Neural progenitor cell (in vitro differentiated cells): ENCODE measurements around the gene TLE4. TPM values are rescaled to one million over a fixed set of nuclear protein-coding genes. Genes with fewer than 3 reads are reported as not detected.

ENCODE experiments used
- DNase-seq: peaks from one replicate; pipeline ENCODE4 v3.0.0-alpha.2; 2016; ENCODE audit warnings: low spot score
- H2AFZ ChIP-seq: fragments of 200-600 bp; sonication (generic); replicated peaks from 2 replicates; pipeline ENCODE4 v1.6.1; 2016; ENCODE audit warnings: antibody characterized with exemption
- H3F3A ChIP-seq: fragments of 200-600 bp; sonication (generic); 2 replicates; pipeline ENCODE4 v1.6.1; 2016; ENCODE audit warnings: antibody characterized with exemption, low read depth
- H3K27ac ChIP-seq: fragments of 200-600 bp; sonication (generic); 2 replicates; pipeline ENCODE4 v1.5.1; 2016; ENCODE audit warnings: mild to moderate bottlenecking
- H3K27me3 ChIP-seq: fragments of 200-600 bp; sonication (generic); 2 replicates; pipeline ENCODE4 v1.6.1; 2016; ENCODE audit warnings: mild to moderate bottlenecking, moderate library complexity
- H3K36me3 ChIP-seq: fragments of 200-600 bp; sonication (generic); 2 replicates; pipeline ENCODE4 v1.5.1; 2016
- H3K4me1 ChIP-seq: fragments of 200-600 bp; sonication (generic); 2 replicates; pipeline ENCODE4 v1.6.1; 2016; ENCODE audit warnings: mixed run types
- H3K4me2 ChIP-seq: fragments of 200-600 bp; sonication (generic); 2 replicates; pipeline ENCODE4 v1.6.1; 2016
- H3K4me3 ChIP-seq: fragments of 200-600 bp; sonication (generic); 2 replicates; pipeline ENCODE4 v1.5.1; 2016
- H3K79me2 ChIP-seq: fragments of 200-600 bp; sonication (generic); 2 replicates; pipeline ENCODE4 v1.6.1; 2016; ENCODE audit warnings: low read depth
- H3K9ac ChIP-seq: fragments of 200-600 bp; sonication (generic); 2 replicates; pipeline ENCODE4 v1.6.1; 2016
- H3K9me3 ChIP-seq: fragments of 200-600 bp; sonication (generic); 2 replicates; pipeline ENCODE4 v1.5.1; 2016; ENCODE audit warnings: low read depth
- H4K20me1 ChIP-seq: fragments of 200-600 bp; sonication (generic); 2 replicates; pipeline ENCODE4 v1.6.1; 2016; ENCODE audit warnings: low read depth
- H3K27ac Mint-ChIP-seq: 3 replicates; pipeline ENCODE4 v1.8.0; 2021; ENCODE audit warnings: mixed read lengths
- H3K27me3 Mint-ChIP-seq: 2 replicates; pipeline ENCODE4 v1.8.0; 2022; ENCODE audit warnings: low read depth, mild to moderate bottlenecking, inconsistent platforms, moderate library complexity, mixed read lengths; ENCODE audit not compliant: insufficient read depth
- H3K36me3 Mint-ChIP-seq: 3 replicates; pipeline ENCODE4 v1.8.0; 2021; ENCODE audit warnings: mixed read lengths
- H3K4me1 Mint-ChIP-seq: 3 replicates; pipeline ENCODE4 v1.8.0; 2021; ENCODE audit warnings: mixed read lengths
- H3K4me3 Mint-ChIP-seq: 3 replicates; pipeline ENCODE4 v1.8.0; 2021; ENCODE audit warnings: mild to moderate bottlenecking, moderate library complexity, mixed read lengths
- H3K9me3 Mint-ChIP-seq: 3 replicates; pipeline ENCODE4 v1.8.0; 2020; ENCODE audit warnings: mixed read lengths
- CTCF ChIP-seq: fragments of 200-600 bp; sonication (generic); IDR thresholded peaks from 2 replicates; pipeline ENCODE4 v1.5.1; 2017; ENCODE audit warnings: antibody characterized with exemption, mild to moderate bottlenecking
- EZH2 ChIP-seq: fragments of 200-600 bp; sonication (generic); IDR thresholded peaks from 2 replicates; pipeline ENCODE4 v1.6.1; 2017; ENCODE audit warnings: antibody characterized with exemption, mild to moderate bottlenecking, moderate library complexity
- EZH2phosphoT487 ChIP-seq: fragments of 200-600 bp; sonication (generic); IDR thresholded peaks from 2 replicates; pipeline ENCODE4 v1.6.1; 2017; ENCODE audit warnings: antibody characterized with exemption
- total RNA-seq: library from RNA; depleted of rRNA; stranded (reverse); fragments of >200 nt; gene quantifications from 2 replicates; pipeline ENCODE4 v1.2.3, GENCODE V29; 2015; ENCODE audit warnings: low replicate concordance

Gene TLE4
- total RNA-seq, 1 donor from 2014 or later = 265 TPM

GRCh38 chr9:79609468-79610018 lies 37.8 kb downstream of the TLE4 start:
- peaks cover 11% of the 10 kb centered on the region for H3K36me3 ChIP-seq
- peaks cover 63% of the 10 kb centered on the region for H3K4me1 Mint-ChIP-seq

GRCh38 chr9:79610019-79610631 lies 38.4 kb downstream of the TLE4 start:
- Histone ChIP-seq H3K27ac (peak overlapping the region; percentile 99), H3K27me3 (no peaks in the 10 kb centered on the region), H3K36me3 (peaks cover 7% of the 10 kb centered on the region), H3K9ac (no peak overlapping the region), H3K4me3 (peak overlapping the region; percentile 20), H3F3A (peaks cover 58% of the 10 kb centered on the region), H3K4me2 (peak overlapping the region; percentile 72), H3K79me2 (peaks cover 90% of the 10 kb centered on the region), H3K4me1 (peaks cover 70% of the 10 kb centered on the region), H4K20me1 (peaks cover 72% of the 10 kb centered on the region), H3K9me3 (no peaks in the 10 kb centered on the region), H2AFZ (no peak overlapping the region)
- DNase-seq = peak; percentile 58
- peaks cover 18% of the 10 kb centered on the region for H3K9me3 Mint-ChIP-seq
- H3K27me3 Mint-ChIP-seq = peaks cover 2% of the 10 kb centered on the region
- H3K27ac Mint-ChIP-seq = peak overlapping the region; percentile 99
- peak overlapping the region; percentile 70 for H3K4me3 Mint-ChIP-seq
- H3K36me3 Mint-ChIP-seq = peaks cover 33% of the 10 kb centered on the region
- TF ChIP-seq CTCF (no peak), EZH2 (no peak), EZH2phosphoT487 (no peak)
- H3K4me1 Mint-ChIP-seq = peaks cover 69% of the 10 kb centered on the region

More at GRCh38 chr9:79609468-79610018, 37.8 kb downstream of the TLE4 start:
- Histone ChIP-seq H3K9me3 (no peaks in the 10 kb centered on the region), H3K4me1 (peaks cover 64% of the 10 kb centered on the region), H3K4me2 (peak overlapping the region; percentile 72), H3K27ac (peak overlapping the region; percentile 99), H3K27me3 (no peaks in the 10 kb centered on the region), H3K79me2 (peaks cover 90% of the 10 kb centered on the region), H2AFZ (no peak overlapping the region), H3K9ac (no peak overlapping the region), H4K20me1 (peaks cover 69% of the 10 kb centered on the region), H3K4me3 (peak overlapping the region; percentile 20), H3F3A (peaks cover 64% of the 10 kb centered on the region)
- H3K27ac Mint-ChIP-seq = peak overlapping the region; percentile 99
- H3K36me3 Mint-ChIP-seq = peaks cover 28% of the 10 kb centered on the region
- H3K4me3 Mint-ChIP-seq = peak overlapping the region; percentile 65
- TF ChIP-seq EZH2phosphoT487 (no peak), EZH2 (no peak), CTCF (no peak)
- DNase-seq = no peak
- H3K27me3 Mint-ChIP-seq = peaks cover 2% of the 10 kb centered on the region
- H3K9me3 Mint-ChIP-seq = peaks cover 18% of the 10 kb centered on the region

GRCh38 chr9:79610791-79611614 lies 39.2 kb downstream of the TLE4 start:
- peaks cover 90% of the 10 kb centered on the region for H3K79me2 ChIP-seq
- Mint-ChIP-seq H3K27ac (peak overlapping the region; percentile 99), H3K36me3 (peaks cover 33% of the 10 kb centered on the region), H3K4me3 (peak overlapping the region; percentile 80), H3K4me1 (peaks cover 72% of the 10 kb centered on the region), H3K27me3 (peaks cover 2% of the 10 kb centered on the region), H3K9me3 (peaks cover 18% of the 10 kb centered on the region)
- TF ChIP-seq CTCF (no peak), EZH2phosphoT487 (peak; percentile 59)
- no peaks in the 10 kb centered on the region for H3K9me3 ChIP-seq
- no peak overlapping the region for H2AFZ ChIP-seq
- no peak overlapping the region for H3K9ac ChIP-seq
- peaks cover 56% of the 10 kb centered on the region for H3F3A ChIP-seq
- peak overlapping the region; percentile 72 for H3K4me2 ChIP-seq
- H3K4me1 ChIP-seq = peaks cover 79% of the 10 kb centered on the region
- H3K27me3 ChIP-seq = no peaks in the 10 kb centered on the region
- DNase-seq = peak; percentile 86
- H3K36me3 ChIP-seq = peaks cover 10% of the 10 kb centered on the region
- H3K27ac ChIP-seq = peak overlapping the region; percentile 99
- H4K20me1 ChIP-seq = peaks cover 81% of the 10 kb centered on the region
- H3K4me3 ChIP-seq = peak overlapping the region; percentile 29
